ENCODE results near the gene PDZD11.

Gene PDZD11

GRCh38 chrX:70257423-70258288 lies 32.1 kb downstream of the PDZD11 start:
- TF ChIP-seq CTCF (IDR thresholded peaks at IDR 0.05; ENCODE audit: insufficient read depth, low read depth, low read length, missing control alignments): no peak
- DNase-seq (ENCODE audit: low read depth): no peak
- no peak overlapping the region for H3K4me3 ChIP-seq (ENCODE audit: low read depth, low read length)

DNA sequence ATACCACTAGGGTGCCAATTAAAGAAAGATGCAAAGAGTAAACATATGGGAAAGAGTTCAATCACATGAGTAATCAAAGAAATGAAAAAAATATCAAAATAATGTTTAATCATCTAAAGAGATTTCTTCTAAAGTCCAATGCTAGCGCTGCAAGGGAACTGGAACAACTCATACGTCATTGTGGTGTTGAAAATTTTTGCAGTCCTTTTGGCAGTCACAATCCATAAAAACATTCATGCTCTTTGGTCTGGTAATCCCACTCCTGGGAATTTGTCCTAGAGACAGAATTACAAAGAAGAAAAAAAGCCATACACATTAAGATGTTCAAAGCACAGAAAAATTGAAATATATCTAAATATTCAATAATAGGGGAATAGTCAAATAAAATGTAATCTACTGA lies 34.3 kb downstream of the PDZD11 start:
- no peak overlapping the region for H3K4me3 ChIP-seq (ENCODE audit: low read depth, low read length)
- no peak for DNase-seq (ENCODE audit: low read depth)
- no peak for TF ChIP-seq CTCF (IDR thresholded peaks at IDR 0.05; ENCODE audit: insufficient read depth, low read depth, low read length, missing control alignments)

DNA sequence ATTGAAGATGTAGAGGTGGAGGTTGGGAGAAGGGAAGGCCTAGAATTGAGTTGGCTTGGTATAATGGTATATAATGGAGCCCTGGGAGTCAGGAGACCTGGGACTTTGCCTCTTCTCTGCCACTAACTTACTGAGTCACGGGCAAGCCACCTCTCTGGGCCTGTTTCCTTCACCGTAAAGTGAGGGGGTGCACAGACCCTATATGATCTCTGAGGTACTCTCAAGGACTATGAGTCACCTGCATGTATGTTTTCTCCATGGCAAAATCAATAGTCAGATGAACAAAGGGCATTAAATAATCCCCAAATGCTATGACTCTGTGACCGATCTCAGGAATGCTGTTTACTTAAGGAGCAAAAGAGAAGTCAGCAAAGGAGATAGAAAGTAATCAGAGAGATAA lies 34.8 kb downstream of the PDZD11 start:
- no peak for TF ChIP-seq CTCF (IDR thresholded peaks at IDR 0.05; ENCODE audit: insufficient read depth, low read depth, low read length, missing control alignments)
- no peak for DNase-seq (ENCODE audit: low read depth)
- no peak overlapping the region for H3K4me3 ChIP-seq (ENCODE audit: low read depth, low read length)

DNA sequence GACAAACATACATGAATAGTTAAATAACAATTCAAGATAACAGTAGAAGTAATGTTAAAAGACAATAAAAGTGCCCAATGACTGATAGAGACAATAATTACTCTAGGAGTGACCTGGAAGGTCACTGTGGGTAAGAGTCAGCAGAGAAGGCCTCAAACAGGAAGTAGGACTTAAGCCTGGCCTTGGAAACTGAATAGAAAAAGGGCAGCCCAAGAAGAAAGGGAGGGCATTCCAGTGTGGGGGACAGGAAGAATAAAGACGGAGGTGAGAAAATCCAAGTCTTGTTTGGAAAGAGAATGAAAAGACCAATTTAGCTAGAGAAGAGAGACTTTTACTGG lies 35.7 kb downstream of the PDZD11 start:
- no peak for DNase-seq (ENCODE audit: low read depth)
- no peak overlapping the region for H3K4me3 ChIP-seq (ENCODE audit: low read depth, low read length)
- TF ChIP-seq CTCF (IDR thresholded peaks at IDR 0.05; ENCODE audit: insufficient read depth, low read depth, low read length, missing control alignments): no peak

DNA sequence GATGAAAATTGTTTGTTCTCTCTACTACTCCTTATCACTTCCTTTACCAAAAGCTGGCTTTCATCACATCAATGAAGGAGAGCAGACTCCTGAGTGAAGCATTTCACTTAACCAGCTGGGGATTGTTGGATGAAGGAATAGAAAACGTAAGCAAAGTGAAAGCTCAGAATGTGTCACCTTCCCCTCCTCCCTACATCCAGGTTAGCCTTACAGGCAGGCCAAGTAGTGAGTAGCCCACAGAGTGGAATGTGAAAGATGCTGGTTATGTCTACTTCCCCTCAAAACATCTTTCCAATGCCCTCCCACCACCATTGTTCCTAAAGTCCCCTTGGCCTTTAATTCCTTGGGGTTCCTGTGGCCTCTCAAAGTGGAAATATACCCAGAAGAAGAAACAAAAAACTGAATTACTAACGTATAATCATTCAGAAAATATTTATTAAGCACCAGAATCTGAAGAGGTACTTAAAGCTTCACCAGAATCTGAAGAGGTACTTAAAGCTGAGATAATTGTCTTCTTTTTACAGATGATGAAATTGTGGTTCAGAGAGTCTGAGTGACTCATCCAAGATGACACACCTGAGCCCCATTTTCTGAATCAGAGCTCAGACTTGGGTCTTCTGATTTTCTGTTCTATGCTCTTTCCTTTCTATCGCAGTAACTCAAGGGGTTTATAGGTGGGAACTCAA lies 36.2 kb downstream of the PDZD11 start:
- H3K4me3 ChIP-seq (ENCODE audit: low read depth, low read length): no peak overlapping the region
- no peak for DNase-seq (ENCODE audit: low read depth)
- no peak for TF ChIP-seq CTCF (IDR thresholded peaks at IDR 0.05; ENCODE audit: insufficient read depth, low read depth, low read length, missing control alignments)

DNA sequence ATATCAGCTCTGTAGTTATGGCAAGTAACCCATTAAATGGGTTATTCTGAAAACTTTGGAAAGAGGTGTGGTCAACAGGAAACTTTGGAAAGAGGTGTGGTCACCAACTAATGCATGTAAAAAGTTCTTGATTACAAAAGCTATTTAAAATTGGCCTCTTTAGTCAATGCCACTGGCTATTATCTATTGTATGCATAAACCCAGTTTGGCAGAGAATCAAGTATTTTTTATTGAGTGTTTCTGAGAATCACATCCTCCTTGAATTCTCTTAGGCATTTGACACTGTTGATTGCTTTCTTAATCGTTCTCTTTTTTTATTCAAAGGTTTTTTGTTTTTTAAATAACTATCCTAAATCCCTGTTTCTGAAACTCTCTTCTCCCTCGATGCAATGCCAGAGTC lies 37.2 kb downstream of the PDZD11 start:
- no peak for DNase-seq (ENCODE audit: low read depth)
- H3K4me3 ChIP-seq (ENCODE audit: low read depth, low read length): no peak overlapping the region
- no peak for TF ChIP-seq CTCF (IDR thresholded peaks at IDR 0.05; ENCODE audit: insufficient read depth, low read depth, low read length, missing control alignments)
